Lower leg skin (tissue), 3 donors: ENCODE results near the gene UHRF1.

Source experiments
- POLR2A ChIP-seq, 2 donors: fragments of 450-650 bp; IDR thresholded peaks; one replicate each; pipeline ENCODE4 v1.6.1; 2016 to 2017; ENCODE audit warnings: antibody characterized with exemption in 2 of 2, mild to moderate bottlenecking in 1 of 2, moderate library complexity in 1 of 2
- TF ChIP-seq, protein P1 (sequence below), 3 donors: fragments of 450-650 bp; IDR thresholded peaks; one replicate each; pipeline ENCODE4 v1.5.1; 2016; ENCODE audit warnings: antibody characterized with exemption in 3 of 3, mild to moderate bottlenecking in 3 of 3, moderate library complexity in 2 of 3

GRCh38 chr19:4977299-4978174 lies 68.2 kb downstream of the UHRF1 start:
- TF ChIP-seq, protein P1, sequence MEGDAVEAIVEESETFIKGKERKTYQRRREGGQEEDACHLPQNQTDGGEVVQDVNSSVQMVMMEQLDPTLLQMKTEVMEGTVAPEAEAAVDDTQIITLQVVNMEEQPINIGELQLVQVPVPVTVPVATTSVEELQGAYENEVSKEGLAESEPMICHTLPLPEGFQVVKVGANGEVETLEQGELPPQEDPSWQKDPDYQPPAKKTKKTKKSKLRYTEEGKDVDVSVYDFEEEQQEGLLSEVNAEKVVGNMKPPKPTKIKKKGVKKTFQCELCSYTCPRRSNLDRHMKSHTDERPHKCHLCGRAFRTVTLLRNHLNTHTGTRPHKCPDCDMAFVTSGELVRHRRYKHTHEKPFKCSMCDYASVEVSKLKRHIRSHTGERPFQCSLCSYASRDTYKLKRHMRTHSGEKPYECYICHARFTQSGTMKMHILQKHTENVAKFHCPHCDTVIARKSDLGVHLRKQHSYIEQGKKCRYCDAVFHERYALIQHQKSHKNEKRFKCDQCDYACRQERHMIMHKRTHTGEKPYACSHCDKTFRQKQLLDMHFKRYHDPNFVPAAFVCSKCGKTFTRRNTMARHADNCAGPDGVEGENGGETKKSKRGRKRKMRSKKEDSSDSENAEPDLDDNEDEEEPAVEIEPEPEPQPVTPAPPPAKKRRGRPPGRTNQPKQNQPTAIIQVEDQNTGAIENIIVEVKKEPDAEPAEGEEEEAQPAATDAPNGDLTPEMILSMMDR (IDR thresholded peaks at IDR 0.05) = no peak
- no peak for TF ChIP-seq POLR2A (IDR thresholded peaks at IDR 0.05)
